GM12878 (cell line): Measurements from ENCODE around the gene ARMC8. TPM values are rescaled to one million over a fixed set of nuclear protein-coding genes. Genes with fewer than 3 reads are reported as not detected.

Experiments
- ATAC-seq: fragments of 200-7000 bp; cut with Tn5 transposase; 3 replicates; pipeline ENCODE4 v1.9.1; 2020; ENCODE audit warnings: mild to moderate bottlenecking, moderate library complexity
- BruUV-seq: library from RNA; stranded (reverse); fragments of 400-500 nt; replicated peaks from 2 replicates; lab custom pipeline; 2021; lab: Mats Ljungman, UMichigan
- CTCF ChIA-PET: fragments of 300-600 bp; sonication (Branson Sonifier 250); formaldehyde crosslinking; extraction: SDS; loops from one replicate; lab custom pipeline; 2021; ENCODE audit warnings: inconsistent platforms; lab: Yijun Ruan, JAX
- POLR2A ChIA-PET: fragments of 350-600 bp; formaldehyde crosslinking; extraction: SDS; loops from one replicate; lab custom pipeline; 2021; ENCODE audit warnings: inconsistent platforms; lab: Charles Lee
- RAD21 ChIA-PET: fragments of 300-600 bp; sonication (Branson Sonifier 250); formaldehyde crosslinking; loops from one replicate; lab custom pipeline; 2023; ENCODE audit warnings: antibody characterized with exemption; ENCODE audit not compliant: unreplicated experiment; lab: Charles Lee
- SMC1A ChIA-PET: fragments of 300-600 bp; sonication (Branson Sonifier 250); formaldehyde crosslinking; loops from one replicate; lab custom pipeline; 2023; ENCODE audit not compliant: unreplicated experiment, uncharacterized antibody; lab: Charles Lee
- DNase-seq: peaks from one replicate; pipeline ENCODE4 v3.0.0-alpha.2; 2011; ENCODE audit warnings: low read depth, low spot score
- FAIRE-seq: peaks from 3 replicates; lab custom pipeline; 2011; peaks lifted over from hg19 to GRCh38; lab: Jason Lieb, UNC
- H2AFZ ChIP-seq: 2 replicates; pipeline ENCODE4 v1.6.0; 2011; ENCODE audit warnings: low read depth, low read length, control low read depth; ENCODE audit not compliant: control insufficient read depth
- H3K27ac ChIP-seq: 2 replicates; pipeline ENCODE4 v1.5.1; 2011; ENCODE audit warnings: control low read depth; ENCODE audit not compliant: control insufficient read depth, insufficient read depth
- H3K27me3 ChIP-seq, 2 experiments: replicated peaks in 1 of 2; 2 replicates each; pipeline versions ENCODE4 v1.6.0 to v1.6.1; 2011; ENCODE audit warnings: low read length in 1 of 2; ENCODE audit not compliant: control insufficient read depth in 2 of 2, insufficient read depth in 2 of 2
- H3K36me3 ChIP-seq, 2 experiments: 2 replicates each; pipeline ENCODE4 v1.5.1; 2011; ENCODE audit warnings: low read length in 1 of 2; ENCODE audit not compliant: control insufficient read depth in 2 of 2, insufficient read depth in 2 of 2
- H3K4me1 ChIP-seq: 2 replicates; pipeline ENCODE4 v1.6.1; 2011; ENCODE audit warnings: mild to moderate bottlenecking, low read length, moderate library complexity, mixed read lengths; ENCODE audit not compliant: control insufficient read depth, insufficient read depth
- H3K4me2 ChIP-seq: 2 replicates; pipeline ENCODE4 v1.6.0; 2011; ENCODE audit warnings: control low read depth; ENCODE audit not compliant: control insufficient read depth, insufficient read depth
- H3K4me3 ChIP-seq: fragments of 200-600 bp; sonication (generic); 2 replicates; pipeline ENCODE4 v1.5.1; 2016
- H3K79me2 ChIP-seq: 2 replicates; pipeline ENCODE4 v1.6.0; 2011; ENCODE audit warnings: low read length; ENCODE audit not compliant: control insufficient read depth, insufficient read depth
- H3K9ac ChIP-seq: 2 replicates; pipeline ENCODE4 v1.8.0; 2011; ENCODE audit warnings: low read length, control low read depth, mixed read lengths; ENCODE audit not compliant: control insufficient read depth, insufficient read depth
- H3K9me3 ChIP-seq: replicated peaks from 3 replicates; pipeline ENCODE4 v1.5.1; 2011; ENCODE audit warnings: mild to moderate bottlenecking, low read length; ENCODE audit not compliant: control insufficient read depth, insufficient read depth
- H4K20me1 ChIP-seq: 2 replicates; pipeline ENCODE4 v1.6.0; 2011; ENCODE audit not compliant: control insufficient read depth, insufficient read depth
- BCL3 ChIP-seq: IDR thresholded peaks from 2 replicates; pipeline ENCODE4 v1.6.1; 2011; ENCODE audit warnings: borderline replicate concordance, low read depth, mild to moderate bottlenecking, moderate library complexity, low read length; ENCODE audit not compliant: insufficient read depth, poor library complexity, severe bottlenecking
- BMI1 ChIP-seq: fragments of 450-650 bp; IDR thresholded peaks from 2 replicates; pipeline ENCODE4 v1.6.1; 2016; ENCODE audit warnings: mild to moderate bottlenecking, moderate library complexity, borderline replicate concordance
- MEF2A ChIP-seq: IDR thresholded peaks from 2 replicates; pipeline ENCODE4 v1.6.1; 2011; ENCODE audit warnings: low read depth, mild to moderate bottlenecking, low read length, moderate library complexity; ENCODE audit not compliant: insufficient read depth
- NFIC ChIP-seq: IDR thresholded peaks from 2 replicates; pipeline ENCODE4 v1.6.1; 2012; ENCODE audit warnings: low read depth, mild to moderate bottlenecking, inconsistent platforms, low read length, moderate library complexity
- NR2C1 ChIP-seq: fragments of 450-650 bp; IDR thresholded peaks from 2 replicates; pipeline ENCODE4 v1.6.1; 2017; ENCODE audit warnings: antibody characterized with exemption, mild to moderate bottlenecking, moderate library complexity
- PKNOX1 ChIP-seq: fragments of 450-650 bp; IDR thresholded peaks from 2 replicates; pipeline ENCODE4 v1.6.1; 2016; ENCODE audit warnings: mild to moderate bottlenecking
- RFX5 ChIP-seq: IDR thresholded peaks from 2 replicates; pipeline ENCODE4 v1.6.1; 2011; ENCODE audit warnings: low read depth, low read length, improper control_type of control experiment
- WGBS: methylation state at CpG from one replicate; pipeline ENCODE4 v1.1.6; 2016; ENCODE audit warnings: low lambda C conversion rate; ENCODE audit not compliant: insufficient replicate concordance, insufficient coverage; ENCODE audit errors: missing lambda C conversion rate; 5-methylcytosine and 5-hydroxymethylcytosine counted together
- in situ Hi-C: fragments of 300-500 bp; cut with MboI; formaldehyde crosslinking; loops from 9 replicates; pipeline ENCODE4 v1.14.3; 2018; ENCODE audit warnings: mixed read lengths
- intact Hi-C: fragments of 100-400 bp; cut with micrococcal nuclease; formaldehyde crosslinking; loops from one replicate; pipeline ENCODE4 v1.14.2; 2022; ENCODE audit not compliant: unreplicated experiment
- polyA plus RNA-seq, 11 experiments: library from polyadenylated mRNA; depleted of rRNA in 4 of 11; unstranded in 6 of 11; stranded (reverse) in 5 of 11; fragments of >200 nt; fragmentation: Nextera tagmentation in 4 of 11; fragmentation: Illumina TruSeq in 1 of 11; extraction: Ambion mirVana in 4 of 11; extraction: Trizol in 1 of 11; gene quantifications; 1 replicate in 1 of 11; 2 replicates in 10 of 11; pipeline versions ENCODE4 v1.2.1 to v1.2.3, GENCODE V29; 2011 to 2016; ENCODE audit warnings: inconsistent platforms in 2 of 11, missing spikeins in 2 of 11, low read depth in 1 of 11
- total RNA-seq, 4 experiments: library from RNA; depleted of rRNA in 3 of 4; stranded (reverse); fragments of >200 nt in 3 of 4; fragmentation: Illumina TruSeq in 1 of 4; extraction: Trizol in 1 of 4; gene quantifications; 2 replicates each; pipeline versions ENCODE4 v1.2.1 to v1.2.3, GENCODE V29; 2013 to 2021
- TF ChIP-seq, protein P1 (sequence below): fragments of 450-650 bp; IDR thresholded peaks from 2 replicates; pipeline ENCODE4 v1.6.1; 2017; ENCODE audit warnings: antibody characterized with exemption, mild to moderate bottlenecking, moderate library complexity
- TF ChIP-seq, protein P2 (sequence below): fragments of 450-650 bp; conservative IDR thresholded peaks from 2 replicates; pipeline ENCODE4 v1.6.1; 2017; ENCODE audit warnings: mild to moderate bottlenecking, moderate library complexity

The ARMC8 gene
- total and polyA plus RNA-seq, 10 of the 15 experiments (the other 5 are each of a cell fraction or from before 2014, with no cell fraction given): 29.8 to 93.4 (median 45.3) TPM

GRCh38 chr3:138336454-138336999 lies 149.4 kb downstream of the ARMC8 start:
- ChIA-PET RAD21 (no interaction called here), POLR2A (interaction anchor here (0.7 kb wide), 1 partner anchor 166 kb away, joined by 3 read pairs; no protein-coding TSS in a partner anchor), SMC1A (no interaction called here), CTCF (no interaction called here)
- FAIRE-seq (no peak), ATAC-seq (no peak), DNase-seq (no peak)
- 50% methylated on average over 4 of the region's 4 CpGs for WGBS
- Histone ChIP-seq H3K36me3 (no peaks in the 10 kb centered on the region), H3K27me3 (peaks cover 0 to 4% of the 10 kb centered on the region in 2 experiments; a peak in 3 of 4 replicates), H3K4me1 (no peaks in the 10 kb centered on the region), H4K20me1 (peaks cover 2% of the 10 kb centered on the region; the same call in 1 of the 2 replicates), H3K4me2 (no peak overlapping the region), H3K79me2 (no peaks in the 10 kb centered on the region), H3K4me3 (no peak overlapping the region), H3K9ac (no peak overlapping the region), H2AFZ (no peak overlapping the region), H3K27ac (no peak overlapping the region), H3K9me3 (no peaks in the 10 kb centered on the region)
- BruUV-seq: no TSS peak
- intact Hi-C loops (no loop called here), in situ Hi-C loops (no loop called here)
- no peak for TF ChIP-seq BCL3
- no peak for TF ChIP-seq MEF2A
- TF ChIP-seq NR2C1: no peak
- TF ChIP-seq NFIC: no peak
- no peak for TF ChIP-seq RFX5
- TF ChIP-seq PKNOX1: no peak
- TF ChIP-seq BMI1: no peak
- TF ChIP-seq, protein P1, sequence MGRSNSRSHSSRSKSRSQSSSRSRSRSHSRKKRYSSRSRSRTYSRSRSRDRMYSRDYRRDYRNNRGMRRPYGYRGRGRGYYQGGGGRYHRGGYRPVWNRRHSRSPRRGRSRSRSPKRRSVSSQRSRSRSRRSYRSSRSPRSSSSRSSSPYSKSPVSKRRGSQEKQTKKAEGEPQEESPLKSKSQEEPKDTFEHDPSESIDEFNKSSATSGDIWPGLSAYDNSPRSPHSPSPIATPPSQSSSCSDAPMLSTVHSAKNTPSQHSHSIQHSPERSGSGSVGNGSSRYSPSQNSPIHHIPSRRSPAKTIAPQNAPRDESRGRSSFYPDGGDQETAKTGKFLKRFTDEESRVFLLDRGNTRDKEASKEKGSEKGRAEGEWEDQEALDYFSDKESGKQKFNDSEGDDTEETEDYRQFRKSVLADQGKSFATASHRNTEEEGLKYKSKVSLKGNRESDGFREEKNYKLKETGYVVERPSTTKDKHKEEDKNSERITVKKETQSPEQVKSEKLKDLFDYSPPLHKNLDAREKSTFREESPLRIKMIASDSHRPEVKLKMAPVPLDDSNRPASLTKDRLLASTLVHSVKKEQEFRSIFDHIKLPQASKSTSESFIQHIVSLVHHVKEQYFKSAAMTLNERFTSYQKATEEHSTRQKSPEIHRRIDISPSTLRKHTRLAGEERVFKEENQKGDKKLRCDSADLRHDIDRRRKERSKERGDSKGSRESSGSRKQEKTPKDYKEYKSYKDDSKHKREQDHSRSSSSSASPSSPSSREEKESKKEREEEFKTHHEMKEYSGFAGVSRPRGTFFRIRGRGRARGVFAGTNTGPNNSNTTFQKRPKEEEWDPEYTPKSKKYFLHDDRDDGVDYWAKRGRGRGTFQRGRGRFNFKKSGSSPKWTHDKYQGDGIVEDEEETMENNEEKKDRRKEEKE: no peak
- TF ChIP-seq, protein P2, sequence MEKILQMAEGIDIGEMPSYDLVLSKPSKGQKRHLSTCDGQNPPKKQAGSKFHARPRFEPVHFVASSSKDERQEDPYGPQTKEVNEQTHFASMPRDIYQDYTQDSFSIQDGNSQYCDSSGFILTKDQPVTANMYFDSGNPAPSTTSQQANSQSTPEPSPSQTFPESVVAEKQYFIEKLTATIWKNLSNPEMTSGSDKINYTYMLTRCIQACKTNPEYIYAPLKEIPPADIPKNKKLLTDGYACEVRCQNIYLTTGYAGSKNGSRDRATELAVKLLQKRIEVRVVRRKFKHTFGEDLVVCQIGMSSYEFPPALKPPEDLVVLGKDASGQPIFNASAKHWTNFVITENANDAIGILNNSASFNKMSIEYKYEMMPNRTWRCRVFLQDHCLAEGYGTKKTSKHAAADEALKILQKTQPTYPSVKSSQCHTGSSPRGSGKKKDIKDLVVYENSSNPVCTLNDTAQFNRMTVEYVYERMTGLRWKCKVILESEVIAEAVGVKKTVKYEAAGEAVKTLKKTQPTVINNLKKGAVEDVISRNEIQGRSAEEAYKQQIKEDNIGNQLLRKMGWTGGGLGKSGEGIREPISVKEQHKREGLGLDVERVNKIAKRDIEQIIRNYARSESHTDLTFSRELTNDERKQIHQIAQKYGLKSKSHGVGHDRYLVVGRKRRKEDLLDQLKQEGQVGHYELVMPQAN: no peak
